ENCODE measurements around the gene ARMH4.

ARMH4 gene

GRCh38 chr14:57970594-57970993, 181.4 kb downstream of the ARMH4 start:
- no peak overlapping the region for H3K27ac ChIP-seq (ENCODE audit: low read depth, low read length)
- H2BK12ac ChIP-seq (ENCODE audit: low read length), result no peak overlapping the region
- no CpG with 5 or more reads among the region's 3 CpGs for whole genome bisulfite sequencing (ENCODE audit: extremely low coverage, insufficient coverage, insufficient read length)
- H3K79me2 ChIP-seq (ENCODE audit: control insufficient read depth, insufficient read depth, low read length, poor library complexity), result no peaks in the 10 kb centered on the region
- no peak overlapping the region for H3K4me3 ChIP-seq (ENCODE audit: low read depth, low read length)
- H3K27me3 ChIP-seq (ENCODE audit: insufficient read depth, low read length), result no peaks in the 10 kb centered on the region
- no peak overlapping the region for H4K8ac ChIP-seq (ENCODE audit: low read depth, low read length)
- H4K91ac ChIP-seq (ENCODE audit: low read depth, low read length), result no peak overlapping the region
- no peak overlapping the region for H3K4me2 ChIP-seq (ENCODE audit: low read length)
- H3K4ac ChIP-seq (ENCODE audit: low read depth, low read length), result no peak overlapping the region
- H3K36me3 ChIP-seq (ENCODE audit: control insufficient read depth in 1 of 2, insufficient read depth in 2 of 2, low read length in 2 of 2), result no peaks in the 10 kb centered on the region
- no peak overlapping the region for H3K14ac ChIP-seq (ENCODE audit: low read length)
- H3K9me3 ChIP-seq (ENCODE audit: insufficient read depth, low read depth, low read length), result no peaks in the 10 kb centered on the region
- H2BK120ac ChIP-seq (ENCODE audit: insufficient read depth, low read length, poor library complexity), result no peak overlapping the region
- H2AFZ ChIP-seq (ENCODE audit: insufficient read depth, low read length, poor library complexity), result no peak overlapping the region
- no peak overlapping the region for H2BK5ac ChIP-seq (ENCODE audit: low read depth, low read length, poor library complexity)
- no peak for DNase-seq
- H2AK5ac ChIP-seq (ENCODE audit: low read length), result no peak overlapping the region
- no peaks in the 10 kb centered on the region for H3K79me1 ChIP-seq (ENCODE audit: low read length)
- H3K23ac ChIP-seq (ENCODE audit: low read length), result no peak overlapping the region
- H3K18ac ChIP-seq (ENCODE audit: low read length), result no peak overlapping the region
- no peak overlapping the region for H3K9ac ChIP-seq (ENCODE audit: low read length)
- no peak overlapping the region for H4K12ac ChIP-seq (ENCODE audit: low read depth, low read length)
- no peaks in the 10 kb centered on the region for H3K4me1 ChIP-seq (ENCODE audit: control insufficient read depth in 1 of 2, insufficient read depth in 2 of 2, low read length in 2 of 2)

- no peak overlapping the region for H2BK5ac ChIP-seq (ENCODE audit: low read depth, low read length, poor library complexity)
- no peak overlapping the region for H3K4me3 ChIP-seq (ENCODE audit: low read depth, low read length)
- no peak for DNase-seq
- H3K23ac ChIP-seq (ENCODE audit: low read length), result no peak overlapping the region
- no CpG with 5 or more reads among the region's 2 CpGs for WGBS (ENCODE audit: extremely low coverage, insufficient coverage, insufficient read length)
- H4K91ac ChIP-seq (ENCODE audit: low read depth, low read length), result no peak overlapping the region
- H3K79me2 ChIP-seq (ENCODE audit: control insufficient read depth, insufficient read depth, low read length, poor library complexity), result no peaks in the 10 kb centered on the region
- H3K36me3 ChIP-seq (ENCODE audit: control insufficient read depth in 1 of 2, insufficient read depth in 2 of 2, low read length in 2 of 2), result no peaks in the 10 kb centered on the region
- no peak overlapping the region for H4K8ac ChIP-seq (ENCODE audit: low read depth, low read length)
- H2AFZ ChIP-seq (ENCODE audit: insufficient read depth, low read length, poor library complexity), result no peak overlapping the region
- H3K4ac ChIP-seq (ENCODE audit: low read depth, low read length), result no peak overlapping the region
- H2BK120ac ChIP-seq (ENCODE audit: insufficient read depth, low read length, poor library complexity), result no peak overlapping the region
- H3K4me1 ChIP-seq (ENCODE audit: control insufficient read depth in 1 of 2, insufficient read depth in 2 of 2, low read length in 2 of 2), result no peaks in the 10 kb centered on the region
- no peak overlapping the region for H3K14ac ChIP-seq (ENCODE audit: low read length)
- no peak overlapping the region for H3K18ac ChIP-seq (ENCODE audit: low read length)
- no peak overlapping the region for H3K9ac ChIP-seq (ENCODE audit: low read length)
- H2BK12ac ChIP-seq (ENCODE audit: low read length), result no peak overlapping the region
- no peak overlapping the region for H3K27ac ChIP-seq (ENCODE audit: low read depth, low read length)
- no peak overlapping the region for H2AK5ac ChIP-seq (ENCODE audit: low read length)
- no peaks in the 10 kb centered on the region for H3K27me3 ChIP-seq (ENCODE audit: insufficient read depth, low read length)
- no peak overlapping the region for H4K12ac ChIP-seq (ENCODE audit: low read depth, low read length)
- H3K79me1 ChIP-seq (ENCODE audit: low read length), result no peaks in the 10 kb centered on the region
- no peak overlapping the region for H3K4me2 ChIP-seq (ENCODE audit: low read length)
- no peaks in the 10 kb centered on the region for H3K9me3 ChIP-seq (ENCODE audit: insufficient read depth, low read depth, low read length)
These were observed 181.8 kb downstream of the ARMH4 start for GRCh38 chr14:57970175-57970574.

- no peak overlapping the region for H2AFZ ChIP-seq (ENCODE audit: insufficient read depth, low read length, poor library complexity)
- H3K18ac ChIP-seq (ENCODE audit: low read length), result no peak overlapping the region
- no peak overlapping the region for H2AK5ac ChIP-seq (ENCODE audit: low read length)
- H3K9me3 ChIP-seq (ENCODE audit: insufficient read depth, low read depth, low read length), result no peaks in the 10 kb centered on the region
- H3K4ac ChIP-seq (ENCODE audit: low read depth, low read length), result no peak overlapping the region
- no peak overlapping the region for H4K91ac ChIP-seq (ENCODE audit: low read depth, low read length)
- DNase-seq, result no peak
- no peaks in the 10 kb centered on the region for H3K79me1 ChIP-seq (ENCODE audit: low read length)
- H2BK5ac ChIP-seq (ENCODE audit: low read depth, low read length, poor library complexity), result no peak overlapping the region
- no peaks in the 10 kb centered on the region for H3K4me1 ChIP-seq (ENCODE audit: control insufficient read depth in 1 of 2, insufficient read depth in 2 of 2, low read length in 2 of 2)
- H3K4me3 ChIP-seq (ENCODE audit: low read depth, low read length), result no peak overlapping the region
- no peak overlapping the region for H4K12ac ChIP-seq (ENCODE audit: low read depth, low read length)
- H3K23ac ChIP-seq (ENCODE audit: low read length), result no peak overlapping the region
- WGBS (ENCODE audit: extremely low coverage, insufficient coverage, insufficient read length), result no CpG with 5 or more reads among the region's 2 CpGs
- H3K79me2 ChIP-seq (ENCODE audit: control insufficient read depth, insufficient read depth, low read length, poor library complexity), result no peaks in the 10 kb centered on the region
- H3K36me3 ChIP-seq (ENCODE audit: control insufficient read depth in 1 of 2, insufficient read depth in 2 of 2, low read length in 2 of 2), result no peaks in the 10 kb centered on the region
- no peaks in the 10 kb centered on the region for H3K27me3 ChIP-seq (ENCODE audit: insufficient read depth, low read length)
- H3K14ac ChIP-seq (ENCODE audit: low read length), result no peak overlapping the region
- H2BK120ac ChIP-seq (ENCODE audit: insufficient read depth, low read length, poor library complexity), result no peak overlapping the region
- H2BK12ac ChIP-seq (ENCODE audit: low read length), result no peak overlapping the region
- no peak overlapping the region for H3K4me2 ChIP-seq (ENCODE audit: low read length)
- no peak overlapping the region for H3K9ac ChIP-seq (ENCODE audit: low read length)
- no peak overlapping the region for H4K8ac ChIP-seq (ENCODE audit: low read depth, low read length)
- no peak overlapping the region for H3K27ac ChIP-seq (ENCODE audit: low read depth, low read length)
These were observed 188.9 kb downstream of the ARMH4 start for GRCh38 chr14:57963071-57963470.

- Histone ChIP-seq H3K79me2 (ENCODE audit: control insufficient read depth, insufficient read depth, low read length, poor library complexity) (no peaks in the 10 kb centered on the region), H4K12ac (ENCODE audit: low read depth, low read length) (no peak overlapping the region), H2BK5ac (ENCODE audit: low read depth, low read length, poor library complexity) (no peak overlapping the region), H3K27ac (ENCODE audit: low read depth, low read length) (no peak overlapping the region), H4K91ac (ENCODE audit: low read depth, low read length) (no peak overlapping the region), H3K4me1 (ENCODE audit: control insufficient read depth in 1 of 2, insufficient read depth in 2 of 2, low read length in 2 of 2) (no peaks in the 10 kb centered on the region), H3K27me3 (ENCODE audit: insufficient read depth, low read length) (no peaks in the 10 kb centered on the region), H3K14ac (ENCODE audit: low read length) (no peak overlapping the region), H3K4me3 (ENCODE audit: low read depth, low read length) (no peak overlapping the region), H3K9me3 (ENCODE audit: insufficient read depth, low read depth, low read length) (no peaks in the 10 kb centered on the region), H4K8ac (ENCODE audit: low read depth, low read length) (no peak overlapping the region), H3K9ac (ENCODE audit: low read length) (no peak overlapping the region), H2AFZ (ENCODE audit: insufficient read depth, low read length, poor library complexity) (no peak overlapping the region), H3K4ac (ENCODE audit: low read depth, low read length) (no peak overlapping the region), H2BK12ac (ENCODE audit: low read length) (no peak overlapping the region), H2BK120ac (ENCODE audit: insufficient read depth, low read length, poor library complexity) (no peak overlapping the region), H3K36me3 (ENCODE audit: control insufficient read depth in 1 of 2, insufficient read depth in 2 of 2, low read length in 2 of 2) (no peaks in the 10 kb centered on the region), H3K18ac (ENCODE audit: low read length) (no peak overlapping the region), H3K4me2 (ENCODE audit: low read length) (no peak overlapping the region), H3K23ac (ENCODE audit: low read length) (no peak overlapping the region), H3K79me1 (ENCODE audit: low read length) (no peaks in the 10 kb centered on the region), H2AK5ac (ENCODE audit: low read length) (no peak overlapping the region)
- WGBS (ENCODE audit: extremely low coverage, insufficient coverage, insufficient read length), result no CpG with 5 or more reads among the region's 12 CpGs
- no peak for DNase-seq
These were observed 189.5 kb downstream of the ARMH4 start for GRCh38 chr14:57962325-57963035.
